GM19099 (cell line): ENCODE measurements around the gene MOG.

ENCODE experiments used
- POLR2A ChIP-seq: IDR thresholded peaks from 3 replicates; pipeline ENCODE4 v1.6.1; 2011; ENCODE audit warnings: low read depth; ENCODE audit not compliant: insufficient read length; ENCODE audit errors: extremely low read depth

Gene MOG

DNA sequence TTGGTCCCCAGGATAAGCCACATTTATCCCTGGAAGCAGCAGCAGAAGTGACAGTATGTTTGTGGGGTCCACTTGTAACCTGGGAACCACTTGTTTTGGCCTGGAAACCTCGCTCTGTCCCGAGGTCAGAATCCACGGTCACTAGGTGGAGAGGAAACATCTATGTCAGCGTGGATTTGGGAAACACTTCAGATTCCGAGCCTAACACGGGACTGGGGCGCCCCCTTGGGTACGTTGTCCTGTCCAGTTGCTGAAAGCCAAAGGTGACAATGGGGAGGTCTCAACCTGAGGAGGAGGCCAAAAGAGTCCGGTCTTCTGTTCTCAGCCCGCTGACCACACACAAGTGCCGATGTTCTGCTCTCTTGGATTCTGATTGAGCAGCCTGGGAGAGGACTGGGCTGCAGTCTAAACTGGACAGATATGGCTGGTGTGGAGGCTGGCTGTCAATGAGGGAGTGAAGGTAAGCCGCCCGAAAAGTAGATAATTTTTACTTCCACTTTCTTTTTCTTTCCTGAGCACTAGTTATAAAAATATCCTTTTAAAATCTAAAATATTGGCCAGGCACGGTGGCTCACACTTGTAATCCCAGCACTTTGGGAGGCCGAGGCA, 28.9 kb downstream of the MOG start:
- TF ChIP-seq POLR2A, result no peak

DNA sequence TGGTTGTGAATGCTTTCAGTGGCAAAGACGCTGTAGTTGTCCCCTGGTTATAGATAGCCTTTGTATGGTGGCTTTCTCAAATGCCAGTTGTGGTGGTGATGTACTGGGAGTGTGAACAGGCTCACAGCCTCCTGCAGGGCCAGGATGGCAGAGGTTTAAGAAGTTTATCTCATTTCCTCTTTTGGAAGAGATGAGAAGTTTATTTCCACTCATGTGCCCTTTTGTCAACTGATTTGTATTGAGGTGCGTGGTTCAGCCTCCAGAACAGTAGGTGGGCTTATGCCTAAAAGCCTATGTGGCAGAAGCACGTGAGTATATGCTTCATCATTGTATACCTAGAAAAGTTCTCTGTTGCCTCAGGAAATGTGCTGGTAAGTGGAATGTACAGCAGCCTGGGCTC, 37.7 kb downstream of the MOG start:
- TF ChIP-seq POLR2A, result no peak

DNA sequence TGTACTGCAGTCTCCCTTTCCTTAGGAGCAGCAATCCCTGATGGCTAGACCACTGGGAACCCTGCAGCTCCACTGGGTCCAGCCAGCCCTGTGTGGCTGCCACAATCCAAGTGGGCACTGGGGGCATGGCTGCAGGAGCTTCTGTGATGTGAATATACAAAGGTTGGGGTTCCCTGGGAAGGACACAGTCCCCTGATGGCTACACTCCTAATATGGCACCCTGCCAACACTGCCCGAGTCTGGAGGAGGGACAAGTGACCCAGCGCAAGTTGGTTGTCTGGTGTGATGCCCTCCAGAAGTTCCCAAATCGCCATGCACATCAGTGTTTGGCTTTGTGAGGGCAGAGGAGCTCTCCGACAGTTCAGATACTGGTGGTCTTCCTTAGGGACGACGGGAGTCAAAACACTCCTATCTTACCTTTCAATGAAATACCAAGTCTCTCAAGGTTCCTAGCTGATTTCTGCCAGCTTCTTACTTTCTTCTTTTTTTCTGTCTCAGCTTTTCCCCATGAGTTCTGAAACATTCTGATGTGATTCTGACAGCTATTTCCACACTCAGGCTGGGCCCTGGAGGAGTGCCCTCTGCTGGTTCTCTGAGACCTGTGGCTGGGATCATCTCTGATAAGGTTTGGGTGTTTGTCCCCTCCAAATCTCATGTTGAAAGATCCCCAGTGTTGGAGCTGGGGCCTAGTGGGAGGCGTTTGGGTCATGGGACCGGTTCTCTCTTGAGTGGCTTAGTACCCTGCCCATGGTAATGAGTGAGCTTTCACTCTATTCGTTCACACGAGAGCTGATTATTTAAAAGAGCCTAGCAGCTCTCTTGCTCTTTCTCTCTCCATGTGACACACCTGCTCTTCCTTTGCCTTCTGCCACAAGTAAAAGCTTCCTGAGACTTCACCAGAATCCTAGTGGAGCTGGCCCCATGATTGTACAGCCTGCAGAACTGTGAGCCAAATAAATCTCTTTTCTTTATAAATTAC, 39.5 kb downstream of the MOG start:
- no peak for TF ChIP-seq POLR2A

DNA sequence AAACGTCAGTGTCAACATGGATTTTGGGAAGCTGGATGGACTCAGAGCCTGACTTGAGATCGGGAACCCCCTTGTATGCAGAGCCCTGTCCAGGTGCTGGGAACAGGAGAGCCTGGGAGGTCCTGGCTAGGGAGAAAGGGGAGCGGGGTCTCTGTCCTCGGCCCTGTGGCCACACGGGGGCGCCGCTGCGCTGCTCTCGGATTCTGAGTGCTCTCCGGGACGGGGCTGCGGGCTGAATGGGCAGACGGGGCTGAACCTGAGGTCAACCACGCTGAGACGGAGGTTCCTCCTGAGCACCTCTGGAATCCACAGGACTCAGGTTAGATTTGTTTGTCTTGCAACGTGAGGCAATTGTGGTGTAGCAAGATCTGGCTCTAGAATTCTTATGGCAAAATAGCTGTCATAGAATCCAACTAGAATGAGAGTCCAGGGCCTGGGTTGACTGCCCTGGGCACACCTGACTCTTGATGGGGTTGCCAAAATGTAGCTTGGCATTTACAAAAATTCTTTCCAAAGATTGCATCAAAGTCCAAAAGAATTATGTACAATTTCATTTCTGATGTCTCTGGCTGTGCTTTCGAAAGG, 45.7 kb downstream of the MOG start:
- TF ChIP-seq POLR2A, result no peak

DNA sequence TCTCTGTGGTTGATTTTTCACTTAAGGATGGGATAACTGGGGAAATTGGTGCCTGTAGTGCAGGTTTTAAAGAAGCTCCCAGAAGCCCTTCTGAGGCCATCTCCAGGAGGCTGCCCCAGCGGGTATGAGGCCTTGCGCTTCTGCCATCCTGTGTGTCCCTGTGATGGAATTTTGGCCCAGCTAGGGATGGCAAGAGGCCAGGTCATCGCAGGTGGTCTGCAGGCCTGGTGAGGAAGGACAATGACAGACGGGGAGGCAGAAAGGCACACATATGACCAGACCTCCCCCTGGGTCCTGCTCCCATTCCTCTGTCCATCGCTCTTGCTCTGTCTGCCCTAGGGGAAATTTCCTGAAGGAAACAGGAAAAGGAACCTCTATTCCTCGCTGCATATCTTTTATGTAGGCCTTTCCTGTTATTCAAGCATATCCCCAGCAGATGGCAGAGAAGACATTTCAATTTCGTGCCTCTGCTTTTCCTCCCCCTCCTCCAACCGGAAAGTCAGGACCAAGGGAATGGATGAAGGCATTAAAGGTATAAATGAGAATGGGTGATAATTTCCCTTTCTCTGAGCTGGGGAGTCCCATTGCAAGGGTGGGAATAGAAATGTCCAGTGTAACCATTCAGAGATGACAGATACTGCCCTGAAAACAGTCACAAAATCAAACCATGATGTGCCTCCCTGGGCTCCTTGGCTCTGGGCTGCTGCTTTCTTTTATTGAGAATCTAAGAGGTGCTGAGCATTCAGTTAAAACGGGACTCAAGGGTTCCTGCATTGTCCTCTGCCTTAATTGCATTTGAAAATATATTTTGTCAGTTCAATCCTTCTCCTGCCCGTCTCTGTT, 48.7 kb downstream of the MOG start:
- TF ChIP-seq POLR2A, result no peak

DNA sequence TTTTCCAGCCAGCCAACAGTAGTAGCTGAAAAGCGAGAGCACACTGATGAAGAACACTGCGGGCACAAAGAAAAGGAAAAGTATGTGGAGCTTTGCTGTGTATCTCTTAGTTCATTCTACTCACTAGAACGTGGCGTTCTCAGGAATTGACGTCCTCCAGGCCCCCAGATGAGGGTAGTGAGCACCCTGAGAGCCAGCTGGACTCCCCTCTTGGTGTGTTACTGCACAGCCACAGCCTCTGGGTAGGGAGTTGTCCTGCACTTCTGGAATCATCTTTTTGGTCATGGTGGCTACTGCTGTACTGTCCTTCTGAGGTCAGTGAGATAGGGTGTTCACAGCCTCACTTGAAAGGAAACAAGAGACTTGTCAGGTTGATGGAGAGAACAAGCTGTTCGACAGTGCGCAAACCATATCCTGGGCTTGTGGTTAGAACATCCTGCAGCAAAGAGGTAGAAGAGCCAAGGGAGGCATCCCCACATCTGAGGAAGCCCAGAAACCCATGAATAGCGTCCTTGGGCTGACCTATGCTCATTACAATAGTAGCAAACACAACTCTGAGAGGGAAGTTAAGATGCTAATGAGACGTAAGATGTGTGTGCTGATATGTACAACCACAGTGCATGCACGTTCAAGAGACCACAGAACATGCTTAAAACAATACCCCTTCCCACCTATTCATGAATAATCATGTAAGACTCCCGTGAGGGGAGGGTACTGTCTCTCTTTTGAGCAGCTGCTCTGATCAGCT, 51.7 kb downstream of the MOG start:
- TF ChIP-seq POLR2A, result no peak

DNA sequence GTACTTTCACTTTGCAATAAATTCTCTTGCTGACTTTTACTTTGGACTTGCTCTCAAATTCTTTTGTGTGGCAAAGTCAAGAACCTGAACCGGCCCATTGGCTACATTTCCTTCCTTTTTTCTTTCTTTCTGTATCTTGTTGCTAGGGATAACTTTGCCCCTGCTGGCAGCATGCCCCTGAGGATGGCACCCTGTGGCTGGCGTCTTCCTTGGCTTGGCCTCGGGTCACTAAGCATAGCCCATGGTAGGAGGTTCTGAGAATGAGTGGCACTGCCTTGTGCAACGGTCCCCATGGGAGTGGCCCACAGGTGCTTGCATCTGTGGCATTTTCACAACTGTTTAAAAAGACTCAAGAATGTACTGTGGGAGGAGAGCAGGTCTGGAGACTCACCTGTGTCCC, 52.3 kb downstream of the MOG start:
- no peak for TF ChIP-seq POLR2A

DNA sequence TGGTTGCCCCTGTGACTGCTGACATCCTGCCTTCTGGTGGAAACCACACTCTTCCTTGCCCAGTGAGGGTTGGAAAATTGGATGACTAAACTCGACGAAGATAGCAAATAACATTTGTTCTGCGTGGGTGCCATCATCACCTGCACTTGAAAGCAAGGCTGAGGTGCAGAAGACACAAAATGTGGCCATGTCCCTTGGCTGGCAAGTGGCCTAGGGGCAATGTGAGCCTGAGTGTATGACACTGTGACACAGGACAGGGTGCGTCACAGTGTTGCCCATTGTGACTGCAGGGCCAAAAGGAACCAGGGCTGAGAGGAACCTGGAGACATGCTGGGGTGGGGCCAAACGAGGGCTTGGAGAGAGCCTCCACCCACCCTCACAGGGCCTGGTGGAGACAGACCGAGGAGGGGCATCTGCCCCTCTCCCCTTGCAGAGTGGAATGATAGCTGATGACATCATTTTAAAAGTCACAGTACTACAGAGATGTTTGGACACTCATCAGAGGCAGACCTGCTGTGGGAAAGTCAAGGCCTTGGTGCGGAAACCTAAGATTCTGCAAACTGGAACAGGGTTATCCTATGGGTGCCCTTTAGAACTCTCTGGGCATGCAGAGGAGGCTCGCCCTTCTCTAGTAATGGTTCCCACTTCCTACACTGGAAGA, 53.5 kb downstream of the MOG start:
- no peak for TF ChIP-seq POLR2A

DNA sequence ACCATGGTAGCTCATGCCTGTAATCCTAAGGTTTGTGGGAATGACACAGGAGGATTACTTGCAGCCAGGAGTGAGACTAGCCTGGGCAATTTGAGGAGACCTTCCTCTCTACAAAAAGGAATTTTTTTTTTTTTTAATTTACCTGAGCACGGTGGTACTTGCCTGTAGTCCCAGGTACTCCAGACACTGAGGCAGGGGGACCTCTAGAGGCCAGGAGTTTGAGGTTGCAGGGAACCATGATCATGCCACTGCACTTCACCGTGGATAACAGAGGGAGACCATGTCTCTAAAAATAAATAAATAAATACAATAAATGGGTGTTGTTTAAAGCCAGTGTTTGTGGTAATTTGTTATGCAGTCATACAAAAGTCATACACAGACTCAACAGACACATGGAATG, 64.0 kb downstream of the MOG start:
- no peak for TF ChIP-seq POLR2A
